SK-N-SH treated with all-trans-retinoic acid at 6 μM for 48 hours (cell line): Measurements from ENCODE around the gene CNGB1.

Experiments
- ATAC-seq: fragments of 200-7000 bp; cut with Tn5 transposase; 3 replicates; pipeline ENCODE4 v1.9.1; 2020; ENCODE audit warnings: mild to moderate bottlenecking, moderate library complexity
- ARNTL ChIP-seq: fragments of 450-650 bp; formaldehyde crosslinking; IDR thresholded peaks from 2 replicates; pipeline ENCODE4 v1.5.0; 2020; ENCODE audit warnings: low read depth, mild to moderate bottlenecking, moderate library complexity, borderline replicate concordance
- BACH2 ChIP-seq: fragments of 250-450 bp; sonication (Bioruptor Pico); IDR thresholded peaks from 2 replicates; pipeline ENCODE4 v1.9.0; 2021; ENCODE audit warnings: mild to moderate bottlenecking, borderline replicate concordance
- CSDC2 ChIP-seq: fragments of 250-450 bp; sonication (Bioruptor Pico); IDR thresholded peaks from 2 replicates; pipeline ENCODE4 v1.5.0; 2020; ENCODE audit warnings: mild to moderate bottlenecking, moderate library complexity
- GLIS3 ChIP-seq: fragments of 250-450 bp; sonication (Bioruptor Pico); IDR thresholded peaks from 2 replicates; pipeline ENCODE4 v1.5.0; 2020; ENCODE audit warnings: mild to moderate bottlenecking, moderate library complexity
- OSR1 ChIP-seq: fragments of 250-450 bp; sonication (Bioruptor Pico); IDR thresholded peaks from 2 replicates; pipeline ENCODE4 v1.8.0; 2022; ENCODE audit warnings: moderate library complexity, mild to moderate bottlenecking, inconsistent platforms
- PPARA ChIP-seq: fragments of 250-450 bp; sonication (Bioruptor Pico); IDR thresholded peaks from 2 replicates; pipeline ENCODE4 v1.5.0; 2020; ENCODE audit warnings: mild to moderate bottlenecking, borderline replicate concordance
- RARB ChIP-seq: fragments of 250-450 bp; sonication (Bioruptor Pico); IDR thresholded peaks from 2 replicates; pipeline ENCODE4 v1.8.0; 2021; ENCODE audit warnings: mild to moderate bottlenecking, moderate library complexity
- SNAI2 ChIP-seq: fragments of 250-450 bp; sonication (Bioruptor Pico); IDR thresholded peaks from 2 replicates; pipeline ENCODE4 v1.5.0; 2020; ENCODE audit warnings: mild to moderate bottlenecking, moderate library complexity
- TCF4 ChIP-seq: fragments of 250-450 bp; sonication (Bioruptor Pico); IDR thresholded peaks from 2 replicates; pipeline ENCODE4 v1.8.0; 2021; ENCODE audit warnings: mild to moderate bottlenecking, moderate library complexity, borderline replicate concordance
- TOX ChIP-seq: fragments of 250-450 bp; sonication (Bioruptor Pico); IDR thresholded peaks from 2 replicates; pipeline ENCODE4 v1.8.0; 2021; ENCODE audit warnings: mild to moderate bottlenecking, moderate library complexity, borderline replicate concordance
- ZC3H10 ChIP-seq: fragments of 250-450 bp; sonication (Bioruptor Pico); IDR thresholded peaks from 2 replicates; pipeline ENCODE4 v1.5.1; 2021; ENCODE audit warnings: mild to moderate bottlenecking, moderate library complexity
- ZFP3 ChIP-seq: fragments of 250-450 bp; sonication (Bioruptor Pico); IDR thresholded peaks from 2 replicates; pipeline ENCODE4 v1.5.0; 2020; ENCODE audit warnings: mild to moderate bottlenecking, moderate library complexity
- ZFP30 ChIP-seq: fragments of 450-650 bp; formaldehyde crosslinking; IDR thresholded peaks from 2 replicates; pipeline ENCODE4 v1.5.0; 2022; ENCODE audit warnings: mild to moderate bottlenecking, moderate library complexity
- ZNF565 ChIP-seq: fragments of 450-650 bp; formaldehyde crosslinking; conservative IDR thresholded peaks from 2 replicates; pipeline ENCODE4 v1.5.0; 2020; ENCODE audit warnings: low read depth, mild to moderate bottlenecking, moderate library complexity
- ZNF8 ChIP-seq: fragments of 450-650 bp; formaldehyde crosslinking; IDR thresholded peaks from 2 replicates; pipeline ENCODE4 v1.5.0; 2020; ENCODE audit warnings: mild to moderate bottlenecking, moderate library complexity
- TF ChIP-seq, protein P1 (sequence below): fragments of 250-450 bp; sonication (Bioruptor Pico); IDR thresholded peaks from 2 replicates; pipeline ENCODE4 v1.5.1; 2021; ENCODE audit warnings: mild to moderate bottlenecking, moderate library complexity
- TF ChIP-seq, protein P2 (sequence below): fragments of 250-450 bp; sonication (Bioruptor Pico); IDR thresholded peaks from 2 replicates; pipeline ENCODE4 v1.8.0; 2021; ENCODE audit warnings: low read depth, mild to moderate bottlenecking, moderate library complexity, borderline replicate concordance
- TF ChIP-seq, protein P3 (sequence below): fragments of 250-450 bp; sonication (Bioruptor Pico); IDR thresholded peaks from 2 replicates; pipeline ENCODE4 v1.8.0; 2020; ENCODE audit warnings: mild to moderate bottlenecking, moderate library complexity, borderline replicate concordance
- TF ChIP-seq, protein P4 (sequence below): fragments of 250-450 bp; sonication (Bioruptor Pico); IDR thresholded peaks from 2 replicates; pipeline ENCODE4 v1.5.1; 2020; ENCODE audit warnings: low read depth, mild to moderate bottlenecking, moderate library complexity

CNGB1 gene

DNA sequence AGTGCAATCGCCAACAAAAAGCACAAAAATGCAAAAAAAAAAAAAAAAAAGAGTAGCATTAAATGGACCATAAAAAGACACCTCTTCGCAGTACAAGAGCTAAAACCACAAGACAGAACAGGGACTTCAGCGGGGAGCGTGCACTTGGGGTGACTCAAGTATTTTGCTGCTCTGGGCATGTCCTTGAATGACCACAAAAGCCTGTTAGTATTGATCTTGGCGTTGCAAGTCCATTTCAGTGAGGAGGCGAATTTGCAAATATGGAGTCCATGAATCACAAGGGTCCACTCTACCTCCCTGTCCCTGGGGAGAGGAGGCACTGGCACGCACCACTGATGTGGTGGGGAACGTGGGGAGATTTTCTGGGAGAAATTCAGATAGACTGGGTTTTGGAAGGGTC is 78.9 kb downstream of the CNGB1 start:
- ATAC-seq, result no peak

DNA sequence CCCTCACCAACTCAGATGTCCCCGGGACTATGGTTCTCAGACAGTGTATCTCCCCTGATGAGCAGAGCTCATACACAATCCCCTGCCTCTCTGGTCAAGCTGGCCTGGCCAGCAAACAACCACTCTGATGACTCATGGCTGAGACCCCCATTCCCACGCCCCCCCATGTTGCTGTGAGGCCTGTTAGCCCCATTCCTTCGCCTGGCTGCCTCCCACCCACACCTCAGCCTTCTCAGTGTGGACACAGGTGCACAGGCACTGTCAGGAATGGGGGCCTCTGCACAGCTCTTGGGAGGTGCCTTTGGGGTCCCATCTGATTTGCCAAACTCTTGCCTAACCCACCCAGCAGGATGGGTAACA is 80.2 kb downstream of the CNGB1 start:
- TF ChIP-seq TOX (CRISPR knock-in tag) (no peak), ZFP30 (no peak), OSR1 (CRISPR knock-in tag) (no peak), ZNF565 (no peak), ZFP3 (CRISPR knock-in tag) (no peak), GLIS3 (CRISPR knock-in tag) (no peak), RARB (no peak)
- TF ChIP-seq, protein P1, sequence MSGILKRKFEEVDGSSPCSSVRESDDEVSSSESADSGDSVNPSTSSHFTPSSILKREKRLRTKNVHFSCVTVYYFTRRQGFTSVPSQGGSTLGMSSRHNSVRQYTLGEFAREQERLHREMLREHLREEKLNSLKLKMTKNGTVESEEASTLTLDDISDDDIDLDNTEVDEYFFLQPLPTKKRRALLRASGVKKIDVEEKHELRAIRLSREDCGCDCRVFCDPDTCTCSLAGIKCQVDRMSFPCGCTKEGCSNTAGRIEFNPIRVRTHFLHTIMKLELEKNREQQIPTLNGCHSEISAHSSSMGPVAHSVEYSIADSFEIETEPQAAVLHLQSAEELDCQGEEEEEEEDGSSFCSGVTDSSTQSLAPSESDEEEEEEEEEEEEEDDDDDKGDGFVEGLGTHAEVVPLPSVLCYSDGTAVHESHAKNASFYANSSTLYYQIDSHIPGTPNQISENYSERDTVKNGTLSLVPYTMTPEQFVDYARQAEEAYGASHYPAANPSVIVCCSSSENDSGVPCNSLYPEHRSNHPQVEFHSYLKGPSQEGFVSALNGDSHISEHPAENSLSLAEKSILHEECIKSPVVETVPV (CRISPR knock-in tag), result no peak
- TF ChIP-seq, protein P2, sequence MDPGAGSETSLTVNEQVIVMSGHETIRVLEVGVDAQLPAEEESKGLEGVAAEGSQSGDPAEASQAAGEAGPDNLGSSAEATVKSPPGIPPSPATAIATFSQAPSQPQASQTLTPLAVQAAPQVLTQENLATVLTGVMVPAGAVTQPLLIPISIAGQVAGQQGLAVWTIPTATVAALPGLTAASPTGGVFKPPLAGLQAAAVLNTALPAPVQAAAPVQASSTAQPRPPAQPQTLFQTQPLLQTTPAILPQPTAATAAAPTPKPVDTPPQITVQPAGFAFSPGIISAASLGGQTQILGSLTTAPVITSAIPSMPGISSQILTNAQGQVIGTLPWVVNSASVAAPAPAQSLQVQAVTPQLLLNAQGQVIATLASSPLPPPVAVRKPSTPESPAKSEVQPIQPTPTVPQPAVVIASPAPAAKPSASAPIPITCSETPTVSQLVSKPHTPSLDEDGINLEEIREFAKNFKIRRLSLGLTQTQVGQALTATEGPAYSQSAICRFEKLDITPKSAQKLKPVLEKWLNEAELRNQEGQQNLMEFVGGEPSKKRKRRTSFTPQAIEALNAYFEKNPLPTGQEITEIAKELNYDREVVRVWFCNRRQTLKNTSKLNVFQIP (CRISPR knock-in tag), result no peak
- TF ChIP-seq, protein P3, sequence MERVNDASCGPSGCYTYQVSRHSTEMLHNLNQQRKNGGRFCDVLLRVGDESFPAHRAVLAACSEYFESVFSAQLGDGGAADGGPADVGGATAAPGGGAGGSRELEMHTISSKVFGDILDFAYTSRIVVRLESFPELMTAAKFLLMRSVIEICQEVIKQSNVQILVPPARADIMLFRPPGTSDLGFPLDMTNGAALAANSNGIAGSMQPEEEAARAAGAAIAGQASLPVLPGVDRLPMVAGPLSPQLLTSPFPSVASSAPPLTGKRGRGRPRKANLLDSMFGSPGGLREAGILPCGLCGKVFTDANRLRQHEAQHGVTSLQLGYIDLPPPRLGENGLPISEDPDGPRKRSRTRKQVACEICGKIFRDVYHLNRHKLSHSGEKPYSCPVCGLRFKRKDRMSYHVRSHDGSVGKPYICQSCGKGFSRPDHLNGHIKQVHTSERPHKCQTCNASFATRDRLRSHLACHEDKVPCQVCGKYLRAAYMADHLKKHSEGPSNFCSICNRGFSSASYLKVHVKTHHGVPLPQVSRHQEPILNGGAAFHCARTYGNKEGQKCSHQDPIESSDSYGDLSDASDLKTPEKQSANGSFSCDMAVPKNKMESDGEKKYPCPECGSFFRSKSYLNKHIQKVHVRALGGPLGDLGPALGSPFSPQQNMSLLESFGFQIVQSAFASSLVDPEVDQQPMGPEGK (CRISPR knock-in tag), result no peak
- no peak for ATAC-seq

More for the DNA sequence above, 78.9 kb downstream of the CNGB1 start:
- no peak for TF ChIP-seq BACH2 (CRISPR knock-in tag)
- TF ChIP-seq ZNF565, result no peak
- TF ChIP-seq SNAI2 (CRISPR knock-in tag), result no peak
- no peak for TF ChIP-seq ZNF8
- no peak for TF ChIP-seq CSDC2 (CRISPR knock-in tag)
- TF ChIP-seq, protein P1 (CRISPR knock-in tag), result no peak
- TF ChIP-seq TOX (CRISPR knock-in tag), result no peak
- no peak for TF ChIP-seq ZC3H10 (CRISPR knock-in tag)
- TF ChIP-seq TCF4 (CRISPR knock-in tag), result no peak
- TF ChIP-seq ZFP3 (CRISPR knock-in tag), result no peak
- no peak for TF ChIP-seq GLIS3 (CRISPR knock-in tag)
- no peak for TF ChIP-seq RARB
- TF ChIP-seq PPARA, result no peak
- no peak for TF ChIP-seq ARNTL (CRISPR knock-in tag)
- no peak for TF ChIP-seq OSR1 (CRISPR knock-in tag)

DNA sequence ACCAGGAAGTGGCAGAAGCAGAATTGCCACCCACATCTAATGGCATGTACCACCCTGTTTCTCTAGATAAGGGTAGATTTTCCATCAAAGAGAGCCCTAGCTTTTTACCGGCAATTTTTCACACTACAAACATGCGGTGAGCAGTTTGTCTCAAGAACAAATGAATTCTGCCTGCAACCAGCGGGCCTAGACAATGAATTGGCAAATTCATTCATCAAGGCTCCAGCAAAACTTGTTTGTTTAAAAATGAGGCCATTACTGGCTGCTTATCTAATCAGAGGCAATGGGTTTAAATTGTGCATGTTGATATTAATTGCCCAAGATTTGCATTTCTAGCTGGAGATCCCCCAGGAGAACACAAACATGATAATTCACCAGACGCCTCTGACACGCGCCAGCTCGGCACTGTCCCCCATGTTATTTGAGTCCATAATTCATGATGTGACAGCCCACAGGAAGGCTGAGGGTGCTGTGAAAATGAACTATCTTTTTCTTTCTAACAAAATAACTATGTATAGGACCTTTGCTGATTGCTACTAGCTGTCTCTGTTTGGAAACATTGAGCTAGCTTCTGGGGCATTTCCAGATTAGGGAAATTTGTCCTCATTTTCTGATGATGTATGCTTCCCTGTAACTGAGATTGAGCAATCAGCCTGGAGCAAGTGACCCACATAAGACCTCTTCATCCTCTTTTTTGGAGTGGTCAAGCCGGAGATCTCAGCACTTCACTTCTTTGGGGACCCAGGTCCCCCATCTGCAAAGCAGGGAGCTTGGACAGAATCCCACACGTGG is 80.8 kb downstream of the CNGB1 start:
- ATAC-seq, result no peak
- no peak for TF ChIP-seq CSDC2 (CRISPR knock-in tag)

DNA sequence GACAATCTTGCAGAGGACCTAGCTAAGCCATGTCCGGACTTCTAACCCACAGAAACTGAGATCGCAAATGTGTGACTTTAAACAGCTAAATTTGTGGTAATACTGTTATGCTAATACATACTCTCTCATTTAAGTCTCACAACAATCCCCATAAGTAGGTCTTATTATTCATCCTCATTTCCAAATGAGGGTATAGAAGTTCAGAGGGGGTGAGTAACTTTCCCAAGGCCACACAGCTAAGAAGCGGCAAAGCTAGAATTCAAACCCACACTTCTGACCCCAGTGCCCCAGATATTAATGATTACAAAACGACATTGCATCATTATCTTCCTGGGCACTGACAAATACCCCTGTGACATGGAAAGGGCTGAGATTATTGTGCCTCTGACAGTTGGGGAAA is 81.4 kb downstream of the CNGB1 start:
- no peak for TF ChIP-seq ARNTL (CRISPR knock-in tag)
- TF ChIP-seq TCF4 (CRISPR knock-in tag), result no peak
- no peak for TF ChIP-seq BACH2 (CRISPR knock-in tag)
- TF ChIP-seq, protein P4, sequence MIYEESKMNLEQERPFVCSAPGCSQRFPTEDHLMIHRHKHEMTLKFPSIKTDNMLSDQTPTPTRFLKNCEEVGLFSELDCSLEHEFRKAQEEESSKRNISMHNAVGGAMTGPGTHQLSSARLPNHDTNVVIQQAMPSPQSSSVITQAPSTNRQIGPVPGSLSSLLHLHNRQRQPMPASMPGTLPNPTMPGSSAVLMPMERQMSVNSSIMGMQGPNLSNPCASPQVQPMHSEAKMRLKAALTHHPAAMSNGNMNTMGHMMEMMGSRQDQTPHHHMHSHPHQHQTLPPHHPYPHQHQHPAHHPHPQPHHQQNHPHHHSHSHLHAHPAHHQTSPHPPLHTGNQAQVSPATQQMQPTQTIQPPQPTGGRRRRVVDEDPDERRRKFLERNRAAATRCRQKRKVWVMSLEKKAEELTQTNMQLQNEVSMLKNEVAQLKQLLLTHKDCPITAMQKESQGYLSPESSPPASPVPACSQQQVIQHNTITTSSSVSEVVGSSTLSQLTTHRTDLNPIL, result no peak
- no peak for TF ChIP-seq CSDC2 (CRISPR knock-in tag)
- ATAC-seq, result no peak
